BJ (cell line): ENCODE measurements around the gene FCRL5. TPM values are rescaled to one million over a fixed set of nuclear protein-coding genes. Genes with fewer than 3 reads are reported as not detected.
"Not testable (repeated sequence)": the region's sequence is repeated elsewhere in the genome, so short reads cannot be mapped to it uniquely, and the experiment has no call there.

ENCODE experiments used
- CTCF ChIA-PET: fragments of 350-600 bp; formaldehyde crosslinking; extraction: SDS; loops from one replicate; lab custom pipeline; 2021; ENCODE audit warnings: antibody characterized with exemption, inconsistent platforms; lab: Yijun Ruan, JAX
- POLR2A ChIA-PET: fragments of 300-600 bp; sonication (Branson Sonifier 250); formaldehyde crosslinking; extraction: SDS; loops from one replicate; lab custom pipeline; 2021; ENCODE audit warnings: antibody characterized with exemption; lab: Charles Lee
- DNase-seq: peaks from one replicate; pipeline ENCODE4 v3.0.0-alpha.2; 2011; ENCODE audit warnings: low read depth
- H3K27me3 ChIP-seq: 2 replicates; pipeline ENCODE4 v1.6.0; 2011; ENCODE audit warnings: low read length; ENCODE audit not compliant: control insufficient read depth, insufficient read depth
- H3K36me3 ChIP-seq: 2 replicates; pipeline ENCODE4 v1.5.1; 2011; ENCODE audit warnings: low read length; ENCODE audit not compliant: control insufficient read depth, insufficient read depth
- H3K4me3 ChIP-seq: 2 replicates; pipeline ENCODE4 v1.5.1; 2011; ENCODE audit warnings: low read depth, mild to moderate bottlenecking, control low read depth, low read length
- polyA plus RNA-seq: library from polyadenylated mRNA; depleted of rRNA; stranded (reverse); fragments of >200 nt; gene quantifications from 2 replicates; pipeline ENCODE4 v1.2.3, GENCODE V29; 2011
- TF ChIP-seq, protein P1 (sequence below): IDR thresholded peaks from 2 replicates; pipeline ENCODE4 v1.5.1; 2011; ENCODE audit warnings: low read depth, mild to moderate bottlenecking, control low read depth, inconsistent platforms, low read length, moderate library complexity; ENCODE audit not compliant: insufficient read depth

Gene FCRL5
- polyA plus RNA-seq, 1 experiment, result not detected

DNA sequence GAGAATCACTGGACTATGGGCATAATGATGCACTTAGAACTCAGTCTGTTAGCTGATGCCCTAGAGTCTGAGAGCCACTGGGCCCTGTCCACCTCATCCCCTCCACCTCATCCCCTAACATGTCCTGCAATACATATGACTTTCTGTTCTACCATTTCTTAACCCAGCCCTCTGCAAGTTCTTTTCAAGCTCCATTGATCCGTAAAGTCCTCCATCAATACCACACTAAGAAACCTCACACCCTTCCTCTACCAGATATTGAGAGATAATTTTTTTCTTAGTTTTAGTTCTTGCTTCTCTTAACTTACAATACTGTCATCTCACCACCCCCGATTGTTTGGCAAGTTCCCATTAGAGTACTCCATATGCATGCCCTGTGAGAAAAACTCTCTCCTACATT lies 23.4 kb upstream of the FCRL5 start:
- TF ChIP-seq, protein P1, sequence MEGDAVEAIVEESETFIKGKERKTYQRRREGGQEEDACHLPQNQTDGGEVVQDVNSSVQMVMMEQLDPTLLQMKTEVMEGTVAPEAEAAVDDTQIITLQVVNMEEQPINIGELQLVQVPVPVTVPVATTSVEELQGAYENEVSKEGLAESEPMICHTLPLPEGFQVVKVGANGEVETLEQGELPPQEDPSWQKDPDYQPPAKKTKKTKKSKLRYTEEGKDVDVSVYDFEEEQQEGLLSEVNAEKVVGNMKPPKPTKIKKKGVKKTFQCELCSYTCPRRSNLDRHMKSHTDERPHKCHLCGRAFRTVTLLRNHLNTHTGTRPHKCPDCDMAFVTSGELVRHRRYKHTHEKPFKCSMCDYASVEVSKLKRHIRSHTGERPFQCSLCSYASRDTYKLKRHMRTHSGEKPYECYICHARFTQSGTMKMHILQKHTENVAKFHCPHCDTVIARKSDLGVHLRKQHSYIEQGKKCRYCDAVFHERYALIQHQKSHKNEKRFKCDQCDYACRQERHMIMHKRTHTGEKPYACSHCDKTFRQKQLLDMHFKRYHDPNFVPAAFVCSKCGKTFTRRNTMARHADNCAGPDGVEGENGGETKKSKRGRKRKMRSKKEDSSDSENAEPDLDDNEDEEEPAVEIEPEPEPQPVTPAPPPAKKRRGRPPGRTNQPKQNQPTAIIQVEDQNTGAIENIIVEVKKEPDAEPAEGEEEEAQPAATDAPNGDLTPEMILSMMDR, result no peak
- POLR2A ChIA-PET, result no interaction called here
- CTCF ChIA-PET, result interaction anchor here (1.3 kb wide), 1 partner anchor 17 kb away, joined by 3 read pairs; no protein-coding TSS in a partner anchor
- no peak for DNase-seq
- Histone ChIP-seq H3K36me3 (no peaks in the 10 kb centered on the region), H3K27me3 (no peaks in the 10 kb centered on the region), H3K4me3 (no peak overlapping the region)

DNA sequence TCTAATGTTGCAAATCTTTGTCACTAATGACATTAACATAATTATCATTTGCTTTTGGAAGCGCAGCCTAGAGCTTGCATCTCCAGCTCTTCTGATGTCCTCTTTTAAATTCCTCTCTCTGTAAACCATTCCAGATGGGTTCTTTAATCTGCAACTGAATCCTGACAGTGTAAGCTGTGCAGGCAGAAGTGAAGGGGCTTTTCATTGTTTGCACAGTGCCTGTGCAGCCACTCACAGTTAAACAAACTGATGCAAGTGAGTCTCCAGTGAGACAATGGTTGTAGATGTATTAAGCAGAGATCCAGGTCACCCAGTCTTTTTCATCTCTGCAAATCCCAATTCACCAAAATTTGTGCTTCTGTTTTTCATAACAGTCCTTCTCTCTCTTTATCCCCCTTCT lies 22.5 kb upstream of the FCRL5 start:
- H3K36me3 ChIP-seq, result no peaks in the 10 kb centered on the region
- ChIA-PET POLR2A (no interaction called here), CTCF (interaction anchor here (1.3 kb wide), 1 partner anchor 16 kb away, joined by 3 read pairs; no protein-coding TSS in a partner anchor)
- TF ChIP-seq, protein P1, result no peak
- H3K27me3 ChIP-seq, result no peaks in the 10 kb centered on the region
- no peak overlapping the region for H3K4me3 ChIP-seq
- no peak for DNase-seq

DNA sequence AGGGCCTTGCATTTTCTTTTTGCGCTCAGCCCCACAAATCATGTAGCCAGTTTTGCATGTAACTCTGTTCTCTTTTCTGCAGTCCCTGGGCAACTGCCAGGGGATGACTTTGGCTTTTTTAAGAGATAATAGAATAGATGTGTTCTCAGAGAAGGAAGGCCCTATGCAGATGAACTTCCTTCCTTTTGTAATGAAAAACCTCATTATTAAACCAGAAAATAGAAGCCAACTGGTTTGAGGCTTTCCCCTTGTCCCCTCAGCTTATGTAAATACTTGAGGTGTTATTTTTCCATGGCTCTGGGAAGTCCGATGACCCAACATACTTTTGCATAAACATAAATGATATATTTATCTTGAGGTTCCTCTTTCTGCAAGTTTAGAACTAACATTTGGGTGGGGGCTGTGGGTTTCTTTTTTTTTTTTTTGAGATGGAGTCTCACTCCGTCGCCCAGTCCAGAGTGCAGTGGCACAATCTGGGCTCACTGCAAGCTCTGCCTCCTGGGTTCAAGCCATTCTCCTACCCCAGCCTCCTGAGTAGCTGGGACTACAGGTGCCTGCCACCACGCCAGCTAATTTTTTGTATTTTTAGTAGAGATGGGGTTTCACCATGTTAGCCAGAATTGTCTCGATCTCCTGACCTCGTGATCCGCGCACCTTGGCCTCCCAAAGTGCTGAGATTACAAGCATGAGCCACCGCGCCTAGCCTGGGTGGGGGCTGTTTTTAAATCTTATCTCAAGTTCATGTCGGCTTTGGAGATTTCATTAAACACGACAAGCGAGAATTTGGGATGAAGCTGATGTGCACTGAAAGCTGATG lies 14.4 kb upstream of the FCRL5 start:
- no peak for DNase-seq
- POLR2A ChIA-PET, result no interaction called here
- no peaks in the 10 kb centered on the region for H3K36me3 ChIP-seq
- TF ChIP-seq, protein P1, result no peak
- no peaks in the 10 kb centered on the region for H3K27me3 ChIP-seq
- CTCF ChIA-PET, result interaction anchor here (1.9 kb wide), 1 partner anchor 11 kb away, joined by 7 read pairs; no protein-coding TSS in a partner anchor
- H3K4me3 ChIP-seq, result no peak overlapping the region

DNA sequence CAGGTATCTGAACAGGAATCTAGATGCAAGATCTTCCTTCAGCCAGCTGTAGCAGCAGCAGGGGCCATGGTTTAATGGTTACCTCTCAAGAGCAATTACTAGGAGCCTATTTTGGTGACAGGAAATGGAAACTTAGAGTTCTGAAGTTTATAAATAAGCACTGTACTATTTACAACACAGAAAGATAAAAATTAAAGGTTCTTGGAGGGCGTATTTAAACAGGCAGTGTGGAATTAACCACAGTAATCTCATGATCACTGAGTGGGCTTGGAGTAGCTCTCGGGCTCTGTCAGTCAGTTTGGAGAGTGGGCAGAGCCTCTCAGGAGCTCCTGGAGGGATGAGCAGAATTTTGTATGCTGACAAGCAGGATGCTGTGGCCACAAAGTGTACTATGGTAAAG lies 10.2 kb upstream of the FCRL5 start:
- ChIA-PET CTCF (interaction anchor here (0.5 to 1.7 kb wide), 2 partner anchors 17 to 1755 kb away, joined by 3 to 8 read pairs; no protein-coding TSS in a partner anchor), POLR2A (no interaction called here)
- TF ChIP-seq, protein P1, result no peak
- no peak overlapping the region for H3K4me3 ChIP-seq
- no peaks in the 10 kb centered on the region for H3K36me3 ChIP-seq
- no peak for DNase-seq
- H3K27me3 ChIP-seq, result no peaks in the 10 kb centered on the region

DNA sequence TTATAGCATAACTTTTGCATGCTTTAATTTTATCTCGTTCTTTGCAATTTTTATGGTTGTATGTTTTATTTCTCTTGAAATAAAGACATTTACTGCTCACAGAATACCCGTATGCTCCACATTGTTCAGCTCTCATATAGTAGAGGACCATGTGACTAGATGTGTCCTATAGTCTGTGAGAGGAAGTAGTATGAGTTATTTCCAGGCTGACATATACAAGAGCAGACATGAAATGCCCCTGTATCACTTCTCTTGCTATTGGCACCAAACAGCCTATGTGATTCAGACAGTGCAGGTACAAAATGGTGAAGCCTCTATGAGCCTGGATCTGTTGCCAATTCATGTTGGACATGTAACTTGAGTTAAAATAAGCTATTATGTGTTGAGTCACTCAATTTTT lies 5.8 kb upstream of the FCRL5 start:
- Histone ChIP-seq H3K27me3 (no peaks in the 10 kb centered on the region), H3K4me3 (no peak overlapping the region), H3K36me3 (no peaks in the 10 kb centered on the region)
- DNase-seq, result no peak
- ChIA-PET CTCF (interaction anchor here (0.7 to 1.0 kb wide), 2 partner anchors 17 to 22 kb away, joined by 3 to 4 read pairs; no protein-coding TSS in a partner anchor), POLR2A (no interaction called here)
- TF ChIP-seq, protein P1, result no peak

DNA sequence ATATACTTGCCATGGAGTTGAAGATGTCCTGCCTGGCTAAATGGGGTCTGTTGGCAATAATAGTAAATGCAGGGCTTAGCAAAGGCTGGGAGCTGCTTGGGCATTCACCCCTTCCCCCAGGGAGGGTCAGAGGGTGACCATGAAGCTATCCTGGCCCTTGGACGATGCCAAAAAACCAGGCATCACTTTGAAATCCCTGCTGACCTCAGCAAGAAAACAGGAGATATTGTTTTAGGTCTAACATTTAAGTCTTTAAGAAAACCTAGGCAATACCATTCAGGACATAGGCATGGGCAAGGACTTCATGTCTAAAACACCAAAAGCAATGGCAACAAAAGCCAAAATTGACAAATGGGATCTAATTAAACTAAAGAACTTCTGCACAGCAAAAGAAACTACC lies 4.2 kb downstream of the FCRL5 start:
- H3K36me3 ChIP-seq, CTCF ChIA-PET, DNase-seq, H3K27me3 ChIP-seq, POLR2A ChIA-PET, H3K4me3 ChIP-seq: not testable (repeated sequence)
